NCI-H345 (cell line): ENCODE measurements around the gene KBTBD13.
"Not testable (repeated sequence)": the region's sequence is repeated elsewhere in the genome, so short reads cannot be mapped to it uniquely, and the experiment has no call there.

Experiments used
- DNase-seq: peaks from one replicate; lab custom pipeline; 2025; lab: John Stamatoyannopoulos, UW

Gene KBTBD13

DNA sequence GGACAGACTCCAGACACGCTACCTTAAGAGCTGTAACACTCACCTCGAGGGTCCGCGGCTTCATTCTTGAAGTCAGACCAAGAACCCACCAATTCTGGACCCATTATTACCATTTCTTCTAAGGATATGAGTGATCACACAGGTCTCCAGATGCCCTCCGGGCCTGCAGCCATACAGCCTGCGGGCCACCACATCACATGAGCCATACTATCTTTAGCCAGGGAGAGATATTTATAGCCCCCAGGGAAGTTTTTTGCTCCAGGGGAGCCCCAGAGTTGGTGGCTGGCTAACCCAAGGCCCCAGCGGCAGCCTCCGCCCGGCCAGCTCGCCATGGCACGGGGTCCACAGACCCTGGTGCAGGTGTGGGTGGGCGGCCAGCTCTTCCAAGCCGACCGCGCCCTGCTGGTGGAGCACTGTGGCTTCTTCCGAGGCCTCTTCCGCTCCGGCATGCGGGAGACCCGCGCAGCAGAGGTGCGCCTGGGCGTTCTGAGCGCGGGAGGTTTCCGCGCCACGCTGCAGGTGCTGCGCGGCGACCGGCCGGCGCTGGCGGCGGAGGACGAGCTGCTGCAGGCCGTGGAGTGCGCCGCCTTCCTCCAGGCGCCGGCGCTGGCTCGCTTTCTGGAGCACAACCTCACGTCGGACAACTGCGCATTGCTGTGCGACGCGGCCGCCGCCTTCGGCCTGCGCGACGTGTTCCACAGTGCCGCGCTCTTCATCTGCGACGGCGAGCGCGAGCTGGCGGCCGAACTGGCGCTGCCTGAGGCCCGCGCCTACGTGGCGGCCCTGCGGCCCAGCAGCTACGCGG lies at the start of gene KBTBD13:
KBTBD13 (plus strand) TSS at position 261 of the 805 bp plus-strand sequence; CDS start at position 331, 70 bp downstream.
- DNase-seq, result no peak

DNA sequence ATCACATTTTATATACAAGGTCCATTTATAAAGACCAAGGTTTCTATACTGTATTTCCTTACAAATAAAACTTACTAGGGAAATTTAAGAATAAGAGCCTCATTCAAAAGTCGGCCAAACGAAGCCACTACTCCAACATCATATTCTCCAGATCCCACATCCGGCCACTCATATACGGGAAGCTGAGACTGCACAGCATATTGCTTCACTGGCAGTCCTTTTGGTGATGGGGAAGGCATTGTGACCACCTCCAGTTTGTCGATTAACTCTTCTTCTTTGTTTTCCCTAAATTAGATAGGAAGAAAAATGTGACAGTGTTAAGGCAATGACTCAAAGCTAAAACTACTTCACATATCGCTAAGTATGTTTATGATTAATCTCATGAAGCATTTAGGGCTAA lies 49.8 kb upstream of the KBTBD13 start:
- no peak for DNase-seq

GRCh38 chr15:65027593-65027992 lies 49.0 kb upstream of the KBTBD13 start:
- no peak for DNase-seq

DNA sequence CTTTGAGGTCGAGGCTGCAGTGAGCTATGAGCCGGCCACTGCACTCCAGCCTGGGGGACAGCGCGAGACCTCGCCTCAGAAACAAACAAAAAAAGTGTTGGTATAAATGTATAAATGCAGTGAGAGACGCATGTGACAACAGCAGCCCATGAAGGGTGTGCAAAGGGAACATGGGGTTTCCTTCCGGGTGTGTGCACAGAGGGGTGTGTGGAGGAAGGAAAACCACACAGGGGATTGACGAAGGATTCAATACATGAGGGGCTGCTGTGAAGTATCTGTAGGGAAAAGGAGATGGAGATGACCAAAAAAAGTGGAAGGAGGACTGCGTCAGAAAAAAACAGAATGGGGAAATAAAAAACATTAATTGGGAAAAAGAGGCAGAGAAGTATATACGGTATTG lies 48.2 kb upstream of the KBTBD13 start:
- no peak for DNase-seq

GRCh38 chr15:65028921-65029735 lies 47.4 kb upstream of the KBTBD13 start, which contains the start of gene MTFMT:
Gene MTFMT, minus strand, starts transcription at chr15:65029639. Its CDS starts 26 bp downstream, at chr15:65029613.
- peak; percentile 81 for DNase-seq

- no peak for DNase-seq
Observed at GRCh38 chr15:65029736-65030208, 46.8 kb upstream of the KBTBD13 start.

- DNase-seq, result peak; percentile 5
Observed at GRCh38 chr15:65032801-65033537, 43.6 kb upstream of the KBTBD13 start.

DNA sequence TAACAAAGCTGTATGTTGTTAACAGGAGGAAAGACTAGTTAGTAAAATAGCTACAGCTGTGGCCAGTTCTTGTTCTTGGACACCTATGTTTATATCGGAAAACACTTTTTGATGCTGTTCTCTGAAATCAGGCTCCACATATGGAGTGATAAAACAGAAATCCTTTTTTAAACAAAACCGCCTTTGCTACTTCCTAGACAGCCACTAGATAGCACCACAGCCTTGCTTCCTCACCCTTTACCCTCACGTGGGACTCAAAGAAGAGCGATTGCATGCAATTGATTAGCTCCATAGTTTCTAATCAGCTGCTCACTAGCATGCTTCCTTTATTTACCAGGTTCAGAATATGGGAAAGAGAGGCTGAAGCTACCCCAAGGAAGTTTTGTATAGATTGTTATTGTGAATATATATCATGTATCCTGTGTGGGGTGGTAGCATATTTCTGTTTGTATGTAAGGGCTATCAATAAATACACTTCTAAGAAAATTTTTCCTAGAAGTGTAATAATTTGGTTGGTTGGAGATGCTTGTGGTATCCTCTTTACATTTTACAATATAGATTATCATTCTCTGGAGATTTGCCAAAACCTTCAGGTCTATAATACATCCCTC lies 42.8 kb upstream of the KBTBD13 start:
- DNase-seq, result peak; percentile 29

DNA sequence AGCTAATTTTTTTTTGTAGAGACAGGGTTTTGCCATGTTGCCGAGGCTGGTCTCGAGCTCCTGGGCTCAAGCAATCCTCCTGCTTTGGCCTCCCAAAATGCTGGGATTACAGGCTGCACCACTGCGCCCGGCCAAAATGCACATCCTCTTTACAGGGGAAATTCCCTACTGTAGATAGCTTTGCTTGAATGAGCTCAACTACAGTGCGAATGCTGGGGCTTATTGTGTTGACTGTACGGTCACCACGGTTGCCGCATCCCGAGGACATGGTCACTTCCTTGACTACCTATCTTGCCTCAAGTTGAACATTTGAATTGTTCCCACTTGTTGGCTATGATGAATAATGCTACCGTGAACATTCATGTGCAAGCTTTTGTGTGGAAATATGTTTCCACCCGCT lies 41.8 kb upstream of the KBTBD13 start:
- no peak for DNase-seq

GRCh38 chr15:65037309-65037708 lies 39.2 kb upstream of the KBTBD13 start:
- DNase-seq, result no peak

DNA sequence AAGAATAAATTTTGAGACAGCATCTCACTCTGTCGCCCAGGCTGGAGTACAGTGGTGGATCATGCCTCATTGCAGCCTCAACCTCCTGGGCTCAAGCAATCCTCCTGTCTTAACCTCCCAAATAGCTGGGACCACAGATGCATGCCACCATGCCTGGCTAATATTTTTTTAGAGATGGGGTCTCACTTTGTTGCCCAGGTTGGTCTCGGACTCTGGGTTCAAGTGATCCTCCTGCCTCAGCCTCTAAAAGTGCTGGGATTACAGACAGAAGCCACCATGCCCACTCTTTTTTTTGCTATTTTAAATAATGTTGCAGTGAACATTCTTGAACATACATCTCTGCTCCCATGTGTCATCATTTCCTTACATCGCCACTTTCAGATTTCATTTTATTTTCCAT lies 38.1 kb upstream of the KBTBD13 start:
- DNase-seq, result no peak

- no peak for DNase-seq
Observed at GRCh38 chr15:65038836-65039235, 37.7 kb upstream of the KBTBD13 start.

- no peak for DNase-seq
Observed at GRCh38 chr15:65040461-65040860, 36.1 kb upstream of the KBTBD13 start.

- DNase-seq, result no peak
Observed at GRCh38 chr15:65041787-65042186, 34.8 kb upstream of the KBTBD13 start.

DNA sequence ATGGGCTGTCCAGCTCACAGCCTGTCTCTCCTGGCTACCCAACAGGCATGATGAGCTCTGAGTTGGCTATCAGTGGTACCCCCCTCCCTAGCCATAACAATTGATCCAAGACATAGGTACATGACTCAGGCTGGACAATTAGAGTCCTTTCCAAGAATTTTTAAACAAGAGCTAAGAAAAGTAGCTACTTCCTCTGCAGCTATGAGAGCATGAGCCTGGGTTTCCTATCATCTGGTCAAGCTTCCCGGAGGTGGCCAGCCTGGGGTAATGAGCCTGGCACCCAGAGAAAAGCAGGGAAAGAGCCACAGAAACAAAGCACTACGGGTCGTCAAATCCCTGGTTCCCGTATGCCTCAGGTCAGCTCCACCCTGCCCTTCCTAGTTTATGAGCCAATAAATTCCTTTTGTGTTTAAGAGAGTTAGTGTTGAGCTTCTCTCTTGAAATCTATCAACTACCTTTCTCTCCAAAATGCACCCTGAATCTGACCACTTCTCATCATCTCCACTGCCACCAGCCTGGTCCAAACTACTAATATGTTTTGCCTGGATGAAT lies 33.7 kb upstream of the KBTBD13 start:
- DNase-seq, result no peak

- not testable (repeated sequence) for DNase-seq
Observed at GRCh38 chr15:65044218-65044617, 32.3 kb upstream of the KBTBD13 start.

DNA sequence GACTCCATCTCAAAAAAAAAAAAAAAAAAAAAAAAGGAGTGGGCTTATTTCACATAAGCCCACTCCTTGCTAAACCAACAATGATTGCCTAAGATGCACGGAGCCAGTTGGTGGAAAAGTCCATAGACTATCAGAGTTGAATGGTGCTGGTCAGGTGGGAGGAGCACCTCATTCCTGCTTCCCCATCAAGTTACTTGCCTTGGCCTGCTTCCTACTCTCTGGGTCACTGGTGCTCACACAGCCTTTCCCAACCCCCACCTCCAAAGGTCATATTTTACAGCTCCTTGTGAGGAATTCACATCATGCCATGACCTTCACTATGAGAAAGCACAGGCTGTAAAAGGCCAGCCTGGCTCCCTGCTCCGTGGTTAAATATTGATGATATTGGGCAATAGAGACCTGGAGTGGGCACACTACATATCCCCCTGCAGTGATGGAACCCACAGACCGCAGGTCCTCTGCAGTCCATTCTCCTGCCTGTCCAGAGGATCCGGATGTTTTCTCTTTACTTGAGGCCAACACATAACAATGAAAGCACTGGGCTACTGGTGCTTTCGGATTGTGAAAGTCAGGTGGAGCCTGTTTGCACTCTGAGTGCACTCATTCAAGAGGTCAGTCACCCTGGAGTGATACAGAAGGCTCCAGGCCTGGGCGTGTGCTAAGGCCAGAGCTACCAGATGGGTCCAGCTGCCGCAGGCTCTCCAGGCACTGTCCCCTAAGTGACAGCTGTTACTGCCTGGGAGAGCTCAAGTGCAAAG lies 31.6 kb upstream of the KBTBD13 start, which contains the start of gene SLC51B:
SLC51B (plus strand) TSS at position 664 of the 758 bp plus-strand sequence. CDS start 4,618 bp downstream, outside the sequence.
- DNase-seq, result no peak

DNA sequence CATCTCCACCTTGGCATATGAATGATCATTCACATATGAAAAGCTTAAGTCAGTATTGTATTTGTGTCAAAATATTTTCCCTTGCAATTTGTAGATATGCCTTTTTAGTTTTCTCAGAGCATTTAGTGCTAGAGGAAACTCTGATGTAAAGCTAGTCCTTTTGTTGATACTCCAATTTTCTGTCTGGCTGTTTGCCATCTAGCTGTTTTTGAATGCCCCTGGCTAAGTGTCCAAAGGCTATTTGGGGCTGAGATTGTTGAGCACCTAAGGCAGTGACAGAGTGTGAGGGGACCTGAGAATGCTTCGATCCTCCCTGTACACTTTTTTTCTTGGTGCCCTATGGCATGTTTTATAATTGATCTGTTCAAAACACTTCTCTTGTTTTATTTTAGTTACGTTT lies 28.3 kb upstream of the KBTBD13 start:
- no peak for DNase-seq

DNA sequence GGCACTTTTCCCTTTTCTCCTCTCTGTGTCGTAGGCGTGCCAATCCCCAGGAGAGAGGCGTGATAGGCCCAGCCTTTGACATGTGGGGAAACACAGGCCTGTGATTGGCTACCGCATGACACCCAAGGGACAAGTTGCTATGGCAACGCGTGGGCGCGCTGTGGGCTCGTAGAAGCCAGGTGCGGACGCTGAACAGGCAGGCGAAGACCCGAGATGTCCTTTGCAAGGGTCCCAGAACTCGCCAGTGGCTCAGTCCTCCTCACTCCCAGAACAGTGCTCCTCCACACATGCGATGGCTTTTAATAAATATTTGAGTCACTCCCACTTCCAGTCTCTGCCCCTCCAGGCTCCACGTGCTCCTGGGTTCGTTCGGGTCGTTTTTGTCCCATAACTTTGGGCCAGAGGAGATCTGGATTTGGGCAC lies 27.1 kb upstream of the KBTBD13 start:
- DNase-seq, result peak; percentile 97

DNA sequence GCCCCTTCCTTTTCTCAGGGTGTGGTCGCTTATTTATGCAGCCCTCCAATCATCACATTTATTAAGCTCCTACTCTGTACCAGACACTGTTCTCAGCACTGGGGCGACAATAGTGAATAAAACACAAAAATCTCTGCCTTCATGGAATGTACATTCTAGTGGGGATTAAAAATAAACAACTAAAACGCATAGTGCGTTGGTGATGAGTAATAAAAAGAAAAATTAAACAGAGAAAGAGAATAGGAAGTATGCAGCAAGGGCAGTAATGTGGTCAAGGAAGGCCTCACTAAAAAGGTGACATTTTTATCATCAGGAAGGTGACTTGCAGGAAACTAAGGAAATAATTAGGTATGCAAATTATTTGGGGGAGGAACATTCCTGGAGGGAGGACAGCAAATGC lies 26.3 kb upstream of the KBTBD13 start:
- no peak for DNase-seq
